ENCODE results near the gene SOX1.

Gene SOX1

GRCh38 chr13:112101360-112101930 is 34.5 kb downstream of the SOX1 start:
- Histone ChIP-seq H3K27me3 (ENCODE audit: low read depth, low read length) (peaks cover 23% of the 10 kb centered on the region), H3K4me3 (ENCODE audit: low read depth in 1 of 2, low read length in 2 of 2) (no peak overlapping the region), H3K36me3 (ENCODE audit: control insufficient read depth in 1 of 2, insufficient read depth in 2 of 2, low read length in 2 of 2) (no peaks in the 10 kb centered on the region), H3K9me3 (ENCODE audit: control insufficient read depth in 1 of 2, low read length in 2 of 2) (no peaks in the 10 kb centered on the region), H3K27ac (ENCODE audit: low read length) (no peak overlapping the region), H3K4me1 (ENCODE audit: control insufficient read depth in 1 of 2, insufficient read depth in 2 of 2, low read length in 2 of 2) (peaks cover 0 to 30% of the 10 kb centered on the region in 2 donors)

- peaks cover 0 to 35% of the 10 kb centered on the region in 2 donors for H3K4me1 ChIP-seq (ENCODE audit: control insufficient read depth in 1 of 2, insufficient read depth in 2 of 2, low read length in 2 of 2)
- no peak overlapping the region for H3K4me3 ChIP-seq (ENCODE audit: low read depth in 1 of 2, low read length in 2 of 2)
- no peak overlapping the region for H3K27ac ChIP-seq (ENCODE audit: low read length)
- no peaks in the 10 kb centered on the region for H3K36me3 ChIP-seq (ENCODE audit: control insufficient read depth in 1 of 2, insufficient read depth in 2 of 2, low read length in 2 of 2)
- H3K27me3 ChIP-seq (ENCODE audit: low read depth, low read length), result peaks cover 30% of the 10 kb centered on the region
- no peaks in the 10 kb centered on the region for H3K9me3 ChIP-seq (ENCODE audit: control insufficient read depth in 1 of 2, low read length in 2 of 2)
Measured at GRCh38 chr13:112102243-112102642, 35.3 kb downstream of the SOX1 start.

GRCh38 chr13:112103260-112103838 is 36.4 kb downstream of the SOX1 start:
- Histone ChIP-seq H3K4me1 (ENCODE audit: control insufficient read depth in 1 of 2, insufficient read depth in 2 of 2, low read length in 2 of 2) (peaks cover 0 to 35% of the 10 kb centered on the region in 2 donors), H3K4me3 (ENCODE audit: low read depth in 1 of 2, low read length in 2 of 2) (no peak overlapping the region), H3K27me3 (ENCODE audit: low read depth, low read length) (peaks cover 30% of the 10 kb centered on the region)

GRCh38 chr13:112103961-112104880 is 37.3 kb downstream of the SOX1 start:
- Histone ChIP-seq H3K27ac (ENCODE audit: low read length) (no peak overlapping the region), H3K4me3 (ENCODE audit: low read depth in 1 of 2, low read length in 2 of 2) (peak overlapping the region in 1 of 2 donors; percentile 35), H3K9me3 (ENCODE audit: control insufficient read depth in 1 of 2, low read length in 2 of 2) (no peaks in the 10 kb centered on the region), H3K4me1 (ENCODE audit: control insufficient read depth in 1 of 2, insufficient read depth in 2 of 2, low read length in 2 of 2) (peaks cover 0 to 35% of the 10 kb centered on the region in 2 donors), H3K27me3 (ENCODE audit: low read depth, low read length) (peaks cover 30% of the 10 kb centered on the region), H3K36me3 (ENCODE audit: control insufficient read depth in 1 of 2, insufficient read depth in 2 of 2, low read length in 2 of 2) (no peaks in the 10 kb centered on the region)

More at GRCh38 chr13:112103260-112103838, 36.4 kb downstream of the SOX1 start:
- no peaks in the 10 kb centered on the region for H3K36me3 ChIP-seq (ENCODE audit: control insufficient read depth in 1 of 2, insufficient read depth in 2 of 2, low read length in 2 of 2)
- no peaks in the 10 kb centered on the region for H3K9me3 ChIP-seq (ENCODE audit: control insufficient read depth in 1 of 2, low read length in 2 of 2)
- no peak overlapping the region for H3K27ac ChIP-seq (ENCODE audit: low read length)

GRCh38 chr13:112104881-112105234 is 37.9 kb downstream of the SOX1 start:
- Histone ChIP-seq H3K27ac (ENCODE audit: low read length) (no peak overlapping the region), H3K36me3 (ENCODE audit: control insufficient read depth in 1 of 2, insufficient read depth in 2 of 2, low read length in 2 of 2) (no peaks in the 10 kb centered on the region), H3K27me3 (ENCODE audit: low read depth, low read length) (peaks cover 30% of the 10 kb centered on the region), H3K4me3 (ENCODE audit: low read depth in 1 of 2, low read length in 2 of 2) (peak overlapping the region in 1 of 2 donors; percentile 35), H3K9me3 (ENCODE audit: control insufficient read depth in 1 of 2, low read length in 2 of 2) (no peaks in the 10 kb centered on the region), H3K4me1 (ENCODE audit: control insufficient read depth in 1 of 2, insufficient read depth in 2 of 2, low read length in 2 of 2) (peaks cover 0 to 35% of the 10 kb centered on the region in 2 donors)

- Histone ChIP-seq H3K27ac (ENCODE audit: low read length) (no peak overlapping the region), H3K4me1 (ENCODE audit: control insufficient read depth in 1 of 2, insufficient read depth in 2 of 2, low read length in 2 of 2) (peaks cover 0 to 35% of the 10 kb centered on the region in 2 donors), H3K36me3 (ENCODE audit: control insufficient read depth in 1 of 2, insufficient read depth in 2 of 2, low read length in 2 of 2) (no peaks in the 10 kb centered on the region), H3K4me3 (ENCODE audit: low read depth in 1 of 2, low read length in 2 of 2) (peak overlapping the region in 1 of 2 donors; percentile 35), H3K9me3 (ENCODE audit: control insufficient read depth in 1 of 2, low read length in 2 of 2) (no peaks in the 10 kb centered on the region), H3K27me3 (ENCODE audit: low read depth, low read length) (peaks cover 30% of the 10 kb centered on the region)
Measured at GRCh38 chr13:112105244-112105681, 38.3 kb downstream of the SOX1 start.

- Histone ChIP-seq H3K4me1 (ENCODE audit: control insufficient read depth in 1 of 2, insufficient read depth in 2 of 2, low read length in 2 of 2) (peaks cover 0 to 35% of the 10 kb centered on the region in 2 donors), H3K27me3 (ENCODE audit: low read depth, low read length) (peaks cover 33% of the 10 kb centered on the region), H3K4me3 (ENCODE audit: low read depth in 1 of 2, low read length in 2 of 2) (no peak overlapping the region), H3K27ac (ENCODE audit: low read length) (no peak overlapping the region), H3K9me3 (ENCODE audit: control insufficient read depth in 1 of 2, low read length in 2 of 2) (no peaks in the 10 kb centered on the region), H3K36me3 (ENCODE audit: control insufficient read depth in 1 of 2, insufficient read depth in 2 of 2, low read length in 2 of 2) (no peaks in the 10 kb centered on the region)
Measured at GRCh38 chr13:112105892-112106291, 38.9 kb downstream of the SOX1 start.

GRCh38 chr13:112106478-112107141 is 39.7 kb downstream of the SOX1 start:
- no peak overlapping the region for H3K4me3 ChIP-seq (ENCODE audit: low read depth in 1 of 2, low read length in 2 of 2)
- peaks cover 0 to 35% of the 10 kb centered on the region in 2 donors for H3K4me1 ChIP-seq (ENCODE audit: control insufficient read depth in 1 of 2, insufficient read depth in 2 of 2, low read length in 2 of 2)
- H3K36me3 ChIP-seq (ENCODE audit: control insufficient read depth in 1 of 2, insufficient read depth in 2 of 2, low read length in 2 of 2), result no peaks in the 10 kb centered on the region
- H3K9me3 ChIP-seq (ENCODE audit: control insufficient read depth in 1 of 2, low read length in 2 of 2), result no peaks in the 10 kb centered on the region
- H3K27ac ChIP-seq (ENCODE audit: low read length), result no peak overlapping the region
- H3K27me3 ChIP-seq (ENCODE audit: low read depth, low read length), result peaks cover 29% of the 10 kb centered on the region

GRCh38 chr13:112107289-112107688 is 40.3 kb downstream of the SOX1 start:
- Histone ChIP-seq H3K27ac (ENCODE audit: low read length) (no peak overlapping the region), H3K27me3 (ENCODE audit: low read depth, low read length) (peaks cover 27% of the 10 kb centered on the region), H3K4me3 (ENCODE audit: low read depth in 1 of 2, low read length in 2 of 2) (no peak overlapping the region), H3K36me3 (ENCODE audit: control insufficient read depth in 1 of 2, insufficient read depth in 2 of 2, low read length in 2 of 2) (no peaks in the 10 kb centered on the region), H3K4me1 (ENCODE audit: control insufficient read depth in 1 of 2, insufficient read depth in 2 of 2, low read length in 2 of 2) (peaks cover 0 to 35% of the 10 kb centered on the region in 2 donors), H3K9me3 (ENCODE audit: control insufficient read depth in 1 of 2, low read length in 2 of 2) (no peaks in the 10 kb centered on the region)

- no peaks in the 10 kb centered on the region for H3K9me3 ChIP-seq (ENCODE audit: control insufficient read depth in 1 of 2, low read length in 2 of 2)
- H3K36me3 ChIP-seq (ENCODE audit: control insufficient read depth in 1 of 2, insufficient read depth in 2 of 2, low read length in 2 of 2), result no peaks in the 10 kb centered on the region
- H3K27ac ChIP-seq (ENCODE audit: low read length), result no peak overlapping the region
- no peak overlapping the region for H3K4me3 ChIP-seq (ENCODE audit: low read depth in 1 of 2, low read length in 2 of 2)
- H3K4me1 ChIP-seq (ENCODE audit: control insufficient read depth in 1 of 2, insufficient read depth in 2 of 2, low read length in 2 of 2), result peaks cover 0 to 13% of the 10 kb centered on the region in 2 donors
- H3K27me3 ChIP-seq (ENCODE audit: low read depth, low read length), result peaks cover 15% of the 10 kb centered on the region
Measured at GRCh38 chr13:112110479-112110878, 43.5 kb downstream of the SOX1 start.
